SK-N-MC (cell line): ENCODE results near the gene MAP3K7.

Experiments
- EZH2 ChIP-seq: fragments of 200-600 bp; sonication (generic); IDR thresholded peaks from one replicate; pipeline ENCODE4 v1.6.1; 2017; ENCODE audit warnings: antibody characterized with exemption
- POLR2AphosphoS5 ChIP-seq: IDR thresholded peaks from 2 replicates; pipeline ENCODE4 v1.6.1; 2012; ENCODE audit warnings: mild to moderate bottlenecking, low read depth, low read length, borderline replicate concordance

DNA sequence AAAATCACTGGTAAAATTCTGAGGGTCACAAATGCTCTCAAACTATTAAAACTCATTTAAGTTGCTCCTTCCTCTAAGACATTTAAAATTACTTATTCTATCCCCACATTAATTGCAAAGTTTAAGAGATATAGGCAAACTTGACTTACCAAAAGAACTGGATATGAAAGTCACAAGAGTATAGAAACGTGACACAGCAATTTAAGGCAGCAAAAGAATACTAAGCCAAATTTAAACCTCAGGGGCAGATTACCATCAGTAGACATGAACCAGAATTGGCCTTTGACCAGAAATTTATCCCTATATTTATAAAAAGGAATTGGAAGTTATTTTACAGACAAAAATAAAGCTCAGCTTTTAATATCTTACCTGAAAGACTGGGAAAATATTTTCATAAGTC is 56.0 kb downstream of the MAP3K7 start:
- no peak for TF ChIP-seq EZH2
- TF ChIP-seq POLR2AphosphoS5 = no peak
